HepG2 (cell line): ENCODE results near the gene IER5L. TPM values are rescaled to one million over a fixed set of nuclear protein-coding genes. Genes with fewer than 3 reads are reported as not detected.

Experiments
- DPF2 ChIP-seq: sonication (generic); formaldehyde crosslinking; IDR thresholded peaks from 2 replicates; pipeline ENCODE4 v1.4.0; 2020; ENCODE audit warnings: mild to moderate bottlenecking, low read depth, missing genetic modification reagents, borderline replicate concordance
- EZH2 ChIP-seq: conservative IDR thresholded peaks from 2 replicates; pipeline ENCODE4 v1.6.1; 2012; ENCODE audit warnings: mild to moderate bottlenecking, low read depth, low read length, moderate library complexity
- GZF1 ChIP-seq: sonication (generic); formaldehyde crosslinking; IDR thresholded peaks from 2 replicates; pipeline ENCODE4 v1.5.1; 2020; ENCODE audit warnings: mild to moderate bottlenecking, missing genetic modification reagents
- HOXA3 ChIP-seq: sonication (generic); formaldehyde crosslinking; IDR thresholded peaks from 2 replicates; pipeline ENCODE4 v1.5.0; 2020; ENCODE audit warnings: missing genetic modification reagents
- KDM5B ChIP-seq: sonication (generic); formaldehyde crosslinking; IDR thresholded peaks from 2 replicates; pipeline ENCODE4 v1.4.0; 2020; ENCODE audit warnings: missing genetic modification reagents, mild to moderate bottlenecking, borderline replicate concordance
- KLF13 ChIP-seq: sonication (generic); formaldehyde crosslinking; IDR thresholded peaks from 2 replicates; pipeline ENCODE4 v1.4.0; 2020; ENCODE audit warnings: mild to moderate bottlenecking, missing genetic modification reagents
- MAFK ChIP-seq, 2 experiments: IDR thresholded peaks in 1 of 2; conservative IDR thresholded peaks in 1 of 2; 2 replicates each; pipeline ENCODE4 v1.6.1; 2011; ENCODE audit warnings: improper control_type of control experiment in 2 of 2, low read length in 2 of 2
- NFYC ChIP-seq: IDR thresholded peaks from 2 replicates; pipeline ENCODE4 v1.6.1; 2016; ENCODE audit warnings: missing genetic modification reagents, missing compliant biosample characterization
- SNAPC4 ChIP-seq: sonication (generic); formaldehyde crosslinking; IDR thresholded peaks from 2 replicates; pipeline ENCODE4 v1.4.0; 2020; ENCODE audit warnings: mild to moderate bottlenecking, missing genetic modification reagents
- XBP1 ChIP-seq: sonication (generic); formaldehyde crosslinking; IDR thresholded peaks from 2 replicates; pipeline ENCODE4 v1.5.0; 2020; ENCODE audit warnings: missing genetic modification reagents
- ZBTB2 ChIP-seq: sonication (generic); formaldehyde crosslinking; IDR thresholded peaks from 2 replicates; pipeline ENCODE4 v1.8.0; 2022; ENCODE audit warnings: low read depth, missing genetic modification reagents
- ZNF318 ChIP-seq: sonication (generic); formaldehyde crosslinking; IDR thresholded peaks from 2 replicates; pipeline ENCODE4 v1.4.0; 2020; ENCODE audit warnings: mild to moderate bottlenecking, missing genetic modification reagents
- ZNF572 ChIP-seq: sonication (generic); formaldehyde crosslinking; IDR thresholded peaks from 2 replicates; pipeline ENCODE4 v1.5.1; 2020; ENCODE audit warnings: mild to moderate bottlenecking, missing genetic modification reagents
- polyA plus RNA-seq, 8 experiments: library from polyadenylated mRNA; depleted of rRNA in 3 of 8; stranded (reverse) in 7 of 8; unstranded in 1 of 8; fragments of >200 nt; fragmentation: Illumina TruSeq in 4 of 8; extraction: Trizol in 4 of 8; gene quantifications; 2 replicates each; pipeline versions ENCODE4 v1.2.1 to v1.2.3, GENCODE V29; 2011 to 2016; ENCODE audit warnings: low read depth in 4 of 8, missing spikeins in 1 of 8, mixed read lengths in 1 of 8; ENCODE audit not compliant: insufficient read depth in 1 of 8
- total RNA-seq, 5 experiments: library from RNA; depleted of rRNA; stranded (reverse); fragments of >200 nt; fragmentation: Illumina TruSeq; extraction: Trizol; gene quantifications; 2 replicates each; pipeline ENCODE4 v1.2.3, GENCODE V29; 2016; ENCODE audit warnings: low read depth in 1 of 5

The IER5L gene
- total and polyA plus RNA-seq, 2 of the 13 experiments (the other 11 are each of a cell fraction or from before 2014, with no cell fraction given): 1.8 to 3.3 TPM

- TF ChIP-seq ZBTB2 (CRISPR knock-in tag) (no peak), NFYC (CRISPR knock-in tag) (no peak), ZNF318 (CRISPR knock-in tag) (0 out of 2 replicates have a peak, but pooled peaks have one; percentile 80), SNAPC4 (CRISPR knock-in tag) (0 out of 2 replicates have a peak, but pooled peaks have one; percentile 42), HOXA3 (CRISPR knock-in tag) (no peak), GZF1 (0 out of 2 replicates have a peak, but pooled peaks have one; percentile 26), ZNF572 (CRISPR knock-in tag) (peak; percentile 47; the same call in 1 of the 2 replicates), KLF13 (CRISPR knock-in tag) (0 out of 2 replicates have a peak, but pooled peaks have one; percentile 45), MAFK (conservative IDR thresholded peaks at IDR 0.05 in 1 of 2, IDR thresholded peaks at IDR 0.05 in 1 of 2; ENCODE audit: low read length in 2 of 2) (no peak), DPF2 (CRISPR knock-in tag) (no peak), KDM5B (CRISPR knock-in tag) (peak; percentile 84; the same call in 1 of the 2 replicates), XBP1 (no peak), EZH2 (no peak)
These were observed 38.6 kb downstream of the IER5L start (continued) for GRCh38 chr9:129139233-129139992.
